Sigmoid colon (tissue), 4 donors: ENCODE results near the gene NEUROD1.

Source experiments
- CTCF ChIP-seq, 4 experiments: fragments of 450-650 bp in 3 of 4; fragments of 200-600 bp in 1 of 4; IDR thresholded peaks; one replicate each; pipeline ENCODE4 v1.5.1; 2016 to 2019; ENCODE audit warnings: antibody characterized with exemption in 4 of 4, mild to moderate bottlenecking in 3 of 4, moderate library complexity in 2 of 4
- EP300 ChIP-seq, 4 donors: sonication (generic); formaldehyde crosslinking; IDR thresholded peaks; one replicate each; pipeline ENCODE4 v1.6.1; 2017; ENCODE audit warnings: antibody characterized with exemption in 4 of 4
- POLR2A ChIP-seq, 2 donors: fragments of 450-650 bp; IDR thresholded peaks; one replicate each; pipeline ENCODE4 v1.6.1; 2016; ENCODE audit warnings: antibody characterized with exemption in 2 of 2, mild to moderate bottlenecking in 2 of 2, moderate library complexity in 2 of 2
- POLR2AphosphoS5 ChIP-seq, 4 donors: sonication (generic); formaldehyde crosslinking; IDR thresholded peaks; one replicate each; pipeline ENCODE4 v1.6.1; 2017; ENCODE audit warnings: antibody characterized with exemption in 4 of 4

GRCh38 chr2:181670632-181671031 lies 9.7 kb downstream of the NEUROD1 start:
- no peak for TF ChIP-seq EP300 (IDR thresholded peaks at IDR 0.05)
- no peak for TF ChIP-seq POLR2A (IDR thresholded peaks at IDR 0.05)
- TF ChIP-seq CTCF (IDR thresholded peaks at IDR 0.05): no peak
- TF ChIP-seq POLR2AphosphoS5 (IDR thresholded peaks at IDR 0.05): no peak
